Neural progenitor cell (in vitro differentiated cells): ENCODE results near the gene PHKA2. TPM values are rescaled to one million over a fixed set of nuclear protein-coding genes. Genes with fewer than 3 reads are reported as not detected.
"Not testable (repeated sequence)": the region's sequence is repeated elsewhere in the genome, so short reads cannot be mapped to it uniquely, and the experiment has no call there.

Source experiments
- DNase-seq: peaks from one replicate; pipeline ENCODE4 v3.0.0-alpha.2; 2016; ENCODE audit warnings: low spot score
- H2AFZ ChIP-seq: fragments of 200-600 bp; sonication (generic); replicated peaks from 2 replicates; pipeline ENCODE4 v1.6.1; 2016; ENCODE audit warnings: antibody characterized with exemption
- H3F3A ChIP-seq: fragments of 200-600 bp; sonication (generic); 2 replicates; pipeline ENCODE4 v1.6.1; 2016; ENCODE audit warnings: antibody characterized with exemption, low read depth
- H3K27ac ChIP-seq: fragments of 200-600 bp; sonication (generic); 2 replicates; pipeline ENCODE4 v1.5.1; 2016; ENCODE audit warnings: mild to moderate bottlenecking
- H3K27me3 ChIP-seq: fragments of 200-600 bp; sonication (generic); 2 replicates; pipeline ENCODE4 v1.6.1; 2016; ENCODE audit warnings: mild to moderate bottlenecking, moderate library complexity
- H3K36me3 ChIP-seq: fragments of 200-600 bp; sonication (generic); 2 replicates; pipeline ENCODE4 v1.5.1; 2016
- H3K4me1 ChIP-seq: fragments of 200-600 bp; sonication (generic); 2 replicates; pipeline ENCODE4 v1.6.1; 2016; ENCODE audit warnings: mixed run types
- H3K4me2 ChIP-seq: fragments of 200-600 bp; sonication (generic); 2 replicates; pipeline ENCODE4 v1.6.1; 2016
- H3K4me3 ChIP-seq: fragments of 200-600 bp; sonication (generic); 2 replicates; pipeline ENCODE4 v1.5.1; 2016
- H3K79me2 ChIP-seq: fragments of 200-600 bp; sonication (generic); 2 replicates; pipeline ENCODE4 v1.6.1; 2016; ENCODE audit warnings: low read depth
- H3K9ac ChIP-seq: fragments of 200-600 bp; sonication (generic); 2 replicates; pipeline ENCODE4 v1.6.1; 2016
- H3K9me3 ChIP-seq: fragments of 200-600 bp; sonication (generic); 2 replicates; pipeline ENCODE4 v1.5.1; 2016; ENCODE audit warnings: low read depth
- H4K20me1 ChIP-seq: fragments of 200-600 bp; sonication (generic); 2 replicates; pipeline ENCODE4 v1.6.1; 2016; ENCODE audit warnings: low read depth
- H3K27ac Mint-ChIP-seq: 3 replicates; pipeline ENCODE4 v1.8.0; 2021; ENCODE audit warnings: mixed read lengths
- H3K27me3 Mint-ChIP-seq: 2 replicates; pipeline ENCODE4 v1.8.0; 2022; ENCODE audit warnings: low read depth, mild to moderate bottlenecking, inconsistent platforms, moderate library complexity, mixed read lengths; ENCODE audit not compliant: insufficient read depth
- H3K36me3 Mint-ChIP-seq: 3 replicates; pipeline ENCODE4 v1.8.0; 2021; ENCODE audit warnings: mixed read lengths
- H3K4me1 Mint-ChIP-seq: 3 replicates; pipeline ENCODE4 v1.8.0; 2021; ENCODE audit warnings: mixed read lengths
- H3K4me3 Mint-ChIP-seq: 3 replicates; pipeline ENCODE4 v1.8.0; 2021; ENCODE audit warnings: mild to moderate bottlenecking, moderate library complexity, mixed read lengths
- H3K9me3 Mint-ChIP-seq: 3 replicates; pipeline ENCODE4 v1.8.0; 2020; ENCODE audit warnings: mixed read lengths
- CTCF ChIP-seq: fragments of 200-600 bp; sonication (generic); IDR thresholded peaks from 2 replicates; pipeline ENCODE4 v1.5.1; 2017; ENCODE audit warnings: antibody characterized with exemption, mild to moderate bottlenecking
- EZH2 ChIP-seq: fragments of 200-600 bp; sonication (generic); IDR thresholded peaks from 2 replicates; pipeline ENCODE4 v1.6.1; 2017; ENCODE audit warnings: antibody characterized with exemption, mild to moderate bottlenecking, moderate library complexity
- EZH2phosphoT487 ChIP-seq: fragments of 200-600 bp; sonication (generic); IDR thresholded peaks from 2 replicates; pipeline ENCODE4 v1.6.1; 2017; ENCODE audit warnings: antibody characterized with exemption
- total RNA-seq: library from RNA; depleted of rRNA; stranded (reverse); fragments of >200 nt; gene quantifications from 2 replicates; pipeline ENCODE4 v1.2.3, GENCODE V29; 2015; ENCODE audit warnings: low replicate concordance

PHKA2 gene
- total RNA-seq, 1 donor from 2014 or later, result 18.2 TPM

GRCh38 chrX:18984381-18985185 lies 669 bp upstream of the PHKA2 start:
- peaks cover 2% of the 10 kb centered on the region for H3K9me3 Mint-ChIP-seq
- no peaks in the 10 kb centered on the region for H3K4me1 ChIP-seq
- H3K9ac ChIP-seq, result peak overlapping the region; percentile 37
- H3K27me3 Mint-ChIP-seq, result no peaks in the 10 kb centered on the region
- H3K9me3 ChIP-seq, result no peaks in the 10 kb centered on the region
- peaks cover 3% of the 10 kb centered on the region for H4K20me1 ChIP-seq
- H3K27me3 ChIP-seq, result no peaks in the 10 kb centered on the region
- no peaks in the 10 kb centered on the region for H3K36me3 ChIP-seq
- no peak overlapping the region for H3K27ac ChIP-seq
- peak overlapping the region; percentile 54 for H2AFZ ChIP-seq
- H3K36me3 Mint-ChIP-seq, result no peaks in the 10 kb centered on the region
- peak overlapping the region; percentile 77 for H3K4me2 ChIP-seq
- DNase-seq, result peak; percentile 88
- peak overlapping the region; percentile 40 for H3K27ac Mint-ChIP-seq
- peaks cover 4% of the 10 kb centered on the region for H3K4me1 Mint-ChIP-seq
- H3K4me3 Mint-ChIP-seq, result peak overlapping the region; percentile 88
- TF ChIP-seq CTCF (peak; percentile 42), EZH2phosphoT487 (no peak)
- peaks cover 20% of the 10 kb centered on the region for H3K79me2 ChIP-seq
- H3F3A ChIP-seq, result no peaks in the 10 kb centered on the region
- peak overlapping the region; percentile 77 for H3K4me3 ChIP-seq

GRCh38 chrX:18981124-18981807 lies 2.6 kb downstream of the PHKA2 start:
- H3K4me3 ChIP-seq, result no peak overlapping the region
- Mint-ChIP-seq H3K9me3 (peaks cover 4% of the 10 kb centered on the region), H3K4me1 (peaks cover 4% of the 10 kb centered on the region), H3K4me3 (no peak overlapping the region), H3K36me3 (no peaks in the 10 kb centered on the region), H3K27ac (no peak overlapping the region), H3K27me3 (no peaks in the 10 kb centered on the region)
- H3K27ac ChIP-seq, result no peak overlapping the region
- peaks cover 3% of the 10 kb centered on the region for H4K20me1 ChIP-seq
- H3K9ac ChIP-seq, result no peak overlapping the region
- no peak for DNase-seq
- H2AFZ ChIP-seq, result no peak overlapping the region
- H3K79me2 ChIP-seq, result peaks cover 25% of the 10 kb centered on the region
- H3F3A ChIP-seq, result no peaks in the 10 kb centered on the region
- no peaks in the 10 kb centered on the region for H3K9me3 ChIP-seq
- TF ChIP-seq EZH2phosphoT487 (no peak), CTCF (no peak), EZH2 (no peak)
- H3K36me3 ChIP-seq, result no peaks in the 10 kb centered on the region
- H3K27me3 ChIP-seq, result no peaks in the 10 kb centered on the region
- no peaks in the 10 kb centered on the region for H3K4me1 ChIP-seq
- no peak overlapping the region for H3K4me2 ChIP-seq

GRCh38 chrX:18980262-18980661 lies 3.7 kb downstream of the PHKA2 start:
- H3K4me3 ChIP-seq, H3K27me3 ChIP-seq, H3K4me3 Mint-ChIP-seq, H3K4me1 Mint-ChIP-seq, H3K27ac ChIP-seq, H4K20me1 ChIP-seq, H3K9ac ChIP-seq, H3K36me3 ChIP-seq, H3K27ac Mint-ChIP-seq, H3K4me2 ChIP-seq, H3F3A ChIP-seq, H2AFZ ChIP-seq, H3K4me1 ChIP-seq, H3K9me3 Mint-ChIP-seq, DNase-seq, H3K36me3 Mint-ChIP-seq, H3K9me3 ChIP-seq, H3K27me3 Mint-ChIP-seq: not testable (repeated sequence)
- peaks cover 25% of the 10 kb centered on the region for H3K79me2 ChIP-seq

GRCh38 chrX:18974993-18975392 lies 8.9 kb downstream of the PHKA2 start:
- Mint-ChIP-seq H3K27ac (no peak overlapping the region), H3K4me3 (no peak overlapping the region), H3K4me1 (no peaks in the 10 kb centered on the region), H3K9me3 (peaks cover 5% of the 10 kb centered on the region), H3K27me3 (peaks cover under 1% of the 10 kb centered on the region), H3K36me3 (no peaks in the 10 kb centered on the region)
- H3K9ac ChIP-seq, result no peak overlapping the region
- H3K9me3 ChIP-seq, result no peaks in the 10 kb centered on the region
- no peak overlapping the region for H3K4me2 ChIP-seq
- H3K4me3 ChIP-seq, result no peak overlapping the region
- H3K36me3 ChIP-seq, result no peaks in the 10 kb centered on the region
- no peak overlapping the region for H3K27ac ChIP-seq
- no peak overlapping the region for H2AFZ ChIP-seq
- peaks cover 6% of the 10 kb centered on the region for H3K4me1 ChIP-seq
- no peak for TF ChIP-seq CTCF
- no peak for TF ChIP-seq EZH2
- no peak for TF ChIP-seq EZH2phosphoT487
- no peaks in the 10 kb centered on the region for H3K27me3 ChIP-seq
- no peak for DNase-seq
- no peaks in the 10 kb centered on the region for H4K20me1 ChIP-seq
- H3K79me2 ChIP-seq, result peaks cover 5% of the 10 kb centered on the region
- no peaks in the 10 kb centered on the region for H3F3A ChIP-seq
